Endodermal cell (in vitro differentiated cells): ENCODE data around the gene RAI14. TPM values are rescaled to one million over a fixed set of nuclear protein-coding genes. Genes with fewer than 3 reads are reported as not detected.

ENCODE experiments used
- DNase-seq: peaks from one replicate; pipeline ENCODE4 v3.0.0-alpha.2; 2017
- H3K27ac ChIP-seq: 2 replicates; pipeline ENCODE4 v1.5.1; 2013; ENCODE audit warnings: mild to moderate bottlenecking, low read depth, low read length, moderate library complexity
- H3K27me3 ChIP-seq: 2 replicates; pipeline ENCODE4 v1.6.1; 2013; ENCODE audit warnings: mild to moderate bottlenecking, low read length, moderate library complexity; ENCODE audit not compliant: insufficient read depth, control insufficient read depth, poor library complexity, severe bottlenecking
- H3K36me3 ChIP-seq: 2 replicates; pipeline ENCODE4 v1.7.0; 2013; ENCODE audit warnings: mild to moderate bottlenecking, low read length, moderate library complexity; ENCODE audit not compliant: control insufficient read depth, insufficient read depth
- H3K4me1 ChIP-seq: one replicate; pipeline ENCODE4 v1.7.0; 2013; ENCODE audit warnings: low read length; ENCODE audit not compliant: control insufficient read depth, insufficient read depth
- H3K4me3 ChIP-seq: 2 replicates; pipeline ENCODE4 v1.5.1; 2013; ENCODE audit warnings: mild to moderate bottlenecking, low read length, moderate library complexity
- H3K9ac ChIP-seq: 2 replicates; pipeline ENCODE4 v1.6.1; 2013; ENCODE audit warnings: mild to moderate bottlenecking, low read length, moderate library complexity; ENCODE audit not compliant: poor library complexity, severe bottlenecking; ENCODE audit errors: extremely low read depth
- H3K9me3 ChIP-seq: 2 replicates; pipeline ENCODE4 v1.6.1; 2013; ENCODE audit warnings: mild to moderate bottlenecking, low read length, moderate library complexity; ENCODE audit not compliant: control insufficient read depth
- H3K27ac Mint-ChIP-seq: 2 replicates; pipeline ENCODE4 v1.8.0; 2020; ENCODE audit warnings: mixed read lengths
- H3K27me3 Mint-ChIP-seq: 2 replicates; pipeline ENCODE4 v1.8.0; 2021; ENCODE audit warnings: mild to moderate bottlenecking, mixed read lengths; ENCODE audit not compliant: insufficient read depth
- H3K36me3 Mint-ChIP-seq: 2 replicates; pipeline ENCODE4 v1.8.0; 2020; ENCODE audit warnings: low read depth, mixed read lengths
- H3K4me1 Mint-ChIP-seq: 2 replicates; pipeline ENCODE4 v1.8.0; 2020; ENCODE audit warnings: mixed read lengths
- H3K4me3 Mint-ChIP-seq: 2 replicates; pipeline ENCODE4 v1.8.0; 2020; ENCODE audit warnings: mild to moderate bottlenecking, moderate library complexity, mixed read lengths
- H3K9me3 Mint-ChIP-seq: 2 replicates; pipeline ENCODE4 v1.8.0; 2020; ENCODE audit warnings: mild to moderate bottlenecking, mixed read lengths
- WGBS, 2 experiments: methylation state at CpG; one replicate each; pipeline versions ENCODE4 v1.1.5 to v1.1.7; 2013; ENCODE audit warnings: missing lambda C conversion rate in 2 of 2, mixed read lengths in 1 of 2; ENCODE audit not compliant: insufficient coverage in 1 of 2, insufficient read length in 1 of 2; 5-methylcytosine and 5-hydroxymethylcytosine counted together
- long read RNA-seq, 4 experiments: library from polyadenylated mRNA in 2 of 4; library from RNA in 1 of 4; library from capped mRNA in 1 of 4; stranded (forward) in 3 of 4; unstranded in 1 of 4; transcript quantifications; one replicate each; pipeline ENCODE4 v2.0.0, GENCODE V29; 2020 to 2021; ENCODE audit warnings: inconsistent platforms in 1 of 4
- polyA plus RNA-seq, 2 experiments: library from polyadenylated mRNA; stranded (reverse); fragments of 50-300 nt; gene quantifications; one replicate each; pipeline ENCODE4 v1.2.3, GENCODE V29; 2013
- total RNA-seq, 2 donors: library from RNA; stranded (reverse); fragmentation: NEBNext Ultra II Directional in 1 of 2; extraction: Animal tissue kit (Norgen Biotek cat#: 25700) in 1 of 2; gene quantifications; 2 replicates in 1 of 2; 3 replicates in 1 of 2; pipeline ENCODE4 v1.2.1, GENCODE V29; 2021
- TF ChIP-seq, protein P1 (sequence below): fragments of 200-600 bp; sonication (generic); conservative IDR thresholded peaks from 2 replicates; pipeline ENCODE4 v1.5.0; 2021; ENCODE audit warnings: antibody characterized with exemption, mild to moderate bottlenecking

The RAI14 gene
- total RNA-seq: 10 to 100 TPM; 66.6 to 87.5 TPM
- 68.8 TPM for polyA plus RNA-seq (2013, experiment 1 of 2)
- polyA plus RNA-seq (2013, experiment 2 of 2): 63.3 TPM
- long read RNA-seq, experiment 1, full-length matches to known transcripts: 3 of 27 reads
- long read RNA-seq, experiment 1, partial matches to known transcripts: 15 of 27 reads
- long read RNA-seq, experiment 1, other reads (novel, unspliced or antisense): 9 of 27 reads
- long read RNA-seq, experiment 2, full-length matches to known transcripts: 95 of 120 reads
- long read RNA-seq, experiment 2, partial matches to known transcripts: 16 of 120 reads
- long read RNA-seq, experiment 2, other reads (novel, unspliced or antisense): 9 of 120 reads
- long read RNA-seq, experiment 3, full-length matches to known transcripts: 93 of 211 reads
- long read RNA-seq, experiment 3, partial matches to known transcripts: 99 of 211 reads
- long read RNA-seq, experiment 3, other reads (novel, unspliced or antisense): 19 of 211 reads
- long read RNA-seq, experiment 4, full-length matches to known transcripts: 2 of 9 reads
- long read RNA-seq, experiment 4, partial matches to known transcripts: 3 of 9 reads
- long read RNA-seq, experiment 4, other reads (novel, unspliced or antisense): 4 of 9 reads

DNA sequence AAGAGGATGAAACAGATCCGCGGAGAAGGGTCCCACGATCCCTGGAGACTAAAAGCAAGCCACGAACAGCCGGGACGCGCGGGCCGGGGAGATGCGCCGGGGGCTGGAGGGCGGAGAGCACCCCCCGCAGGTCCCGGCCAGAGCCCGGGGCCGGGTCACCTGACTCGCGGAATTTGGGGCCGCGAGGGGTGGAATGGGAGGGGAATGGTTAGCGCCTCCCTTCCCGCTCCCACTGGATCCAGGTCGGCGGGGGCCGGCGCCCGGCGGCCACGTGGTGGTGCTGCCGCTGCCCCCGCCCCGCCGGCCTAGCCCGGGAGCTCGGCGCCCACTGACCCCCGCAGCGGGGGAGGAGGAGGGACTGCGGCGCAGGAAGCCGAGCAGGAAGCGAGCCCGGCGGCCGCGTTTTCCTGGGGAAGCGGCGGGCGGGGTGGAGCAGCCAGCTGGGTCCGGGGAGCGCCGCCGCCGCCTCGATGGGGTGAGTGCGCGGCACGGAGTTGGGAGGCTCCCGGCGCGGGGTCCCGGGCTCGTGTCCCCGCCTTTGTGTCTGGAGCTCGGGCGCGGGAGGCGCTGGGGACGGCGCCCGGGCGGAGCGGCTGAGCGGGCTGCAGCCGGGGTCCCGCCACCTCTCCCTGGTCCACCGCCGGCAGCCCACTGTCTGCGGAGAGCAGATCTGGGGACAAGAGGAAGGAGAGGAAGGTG, at the start of gene RAI14:
RAI14 (plus strand) TSS at position 328 of the 699 bp plus-strand sequence. CDS start 30,592 bp downstream, outside the sequence.
- peaks cover 7% of the 10 kb centered on the region for H3K36me3 ChIP-seq
- no peaks in the 10 kb centered on the region for H3K4me1 ChIP-seq
- Mint-ChIP-seq H3K36me3 (peaks cover 5% of the 10 kb centered on the region), H3K9me3 (no peaks in the 10 kb centered on the region), H3K27ac (peak within 1 kb of the TSS; percentile 88), H3K27me3 (peaks cover 1% of the 10 kb centered on the region), H3K4me1 (peaks cover 17% of the 10 kb centered on the region), H3K4me3 (peak within 1 kb of the TSS; percentile 81)
- H3K27me3 ChIP-seq: no peaks in the 10 kb centered on the region
- H3K9ac ChIP-seq: peak within 1 kb of the TSS; percentile 70
- no peaks in the 10 kb centered on the region for H3K9me3 ChIP-seq
- WGBS, 2 experiments: 0% methylated on average over 4 to 79 of the region's 79 CpGs
- peak within 1 kb of the TSS; percentile 87 for H3K4me3 ChIP-seq
- TF ChIP-seq, protein P1, sequence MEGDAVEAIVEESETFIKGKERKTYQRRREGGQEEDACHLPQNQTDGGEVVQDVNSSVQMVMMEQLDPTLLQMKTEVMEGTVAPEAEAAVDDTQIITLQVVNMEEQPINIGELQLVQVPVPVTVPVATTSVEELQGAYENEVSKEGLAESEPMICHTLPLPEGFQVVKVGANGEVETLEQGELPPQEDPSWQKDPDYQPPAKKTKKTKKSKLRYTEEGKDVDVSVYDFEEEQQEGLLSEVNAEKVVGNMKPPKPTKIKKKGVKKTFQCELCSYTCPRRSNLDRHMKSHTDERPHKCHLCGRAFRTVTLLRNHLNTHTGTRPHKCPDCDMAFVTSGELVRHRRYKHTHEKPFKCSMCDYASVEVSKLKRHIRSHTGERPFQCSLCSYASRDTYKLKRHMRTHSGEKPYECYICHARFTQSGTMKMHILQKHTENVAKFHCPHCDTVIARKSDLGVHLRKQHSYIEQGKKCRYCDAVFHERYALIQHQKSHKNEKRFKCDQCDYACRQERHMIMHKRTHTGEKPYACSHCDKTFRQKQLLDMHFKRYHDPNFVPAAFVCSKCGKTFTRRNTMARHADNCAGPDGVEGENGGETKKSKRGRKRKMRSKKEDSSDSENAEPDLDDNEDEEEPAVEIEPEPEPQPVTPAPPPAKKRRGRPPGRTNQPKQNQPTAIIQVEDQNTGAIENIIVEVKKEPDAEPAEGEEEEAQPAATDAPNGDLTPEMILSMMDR: peak; percentile 26
- DNase-seq: peak; percentile 93
- H3K27ac ChIP-seq: peak within 1 kb of the TSS; percentile 83

DNA sequence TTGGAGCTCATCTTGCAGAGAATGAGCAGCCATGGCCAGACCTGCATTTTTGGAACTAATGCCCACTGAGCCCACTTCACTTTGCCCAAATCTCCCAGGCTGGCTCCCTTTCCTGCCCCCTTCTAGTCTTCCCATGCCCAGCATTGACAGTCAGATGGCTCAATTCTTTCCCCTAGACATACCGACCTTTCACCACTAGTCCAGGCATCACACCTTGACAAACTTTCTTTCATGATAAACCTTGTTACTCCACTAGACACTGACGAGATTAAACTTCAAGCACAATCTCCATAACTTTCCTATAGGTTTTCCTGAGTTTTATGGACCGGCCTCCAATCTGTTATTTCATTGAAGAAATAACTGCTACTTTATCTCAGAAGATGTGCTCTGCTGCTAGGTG, 47.8 kb upstream of the RAI14 start:
- Mint-ChIP-seq H3K27me3 (no peaks in the 10 kb centered on the region), H3K4me1 (peaks cover 12% of the 10 kb centered on the region), H3K9me3 (no peaks in the 10 kb centered on the region), H3K27ac (no peak overlapping the region), H3K4me3 (no peak overlapping the region), H3K36me3 (no peaks in the 10 kb centered on the region)
- H3K27ac ChIP-seq: no peak overlapping the region
- H3K4me3 ChIP-seq: no peak overlapping the region
- H3K9me3 ChIP-seq: no peaks in the 10 kb centered on the region
- peaks cover 3% of the 10 kb centered on the region for H3K4me1 ChIP-seq
- TF ChIP-seq, protein P1: peak; percentile 13
- no peak for DNase-seq
- no peaks in the 10 kb centered on the region for H3K36me3 ChIP-seq
- no peak overlapping the region for H3K9ac ChIP-seq
- no peaks in the 10 kb centered on the region for H3K27me3 ChIP-seq
- 66% methylated on average over 3 of the region's 3 CpGs; no CpG with 5 or more reads in 1 of the 2 experiments for WGBS, 2 experiments

DNA sequence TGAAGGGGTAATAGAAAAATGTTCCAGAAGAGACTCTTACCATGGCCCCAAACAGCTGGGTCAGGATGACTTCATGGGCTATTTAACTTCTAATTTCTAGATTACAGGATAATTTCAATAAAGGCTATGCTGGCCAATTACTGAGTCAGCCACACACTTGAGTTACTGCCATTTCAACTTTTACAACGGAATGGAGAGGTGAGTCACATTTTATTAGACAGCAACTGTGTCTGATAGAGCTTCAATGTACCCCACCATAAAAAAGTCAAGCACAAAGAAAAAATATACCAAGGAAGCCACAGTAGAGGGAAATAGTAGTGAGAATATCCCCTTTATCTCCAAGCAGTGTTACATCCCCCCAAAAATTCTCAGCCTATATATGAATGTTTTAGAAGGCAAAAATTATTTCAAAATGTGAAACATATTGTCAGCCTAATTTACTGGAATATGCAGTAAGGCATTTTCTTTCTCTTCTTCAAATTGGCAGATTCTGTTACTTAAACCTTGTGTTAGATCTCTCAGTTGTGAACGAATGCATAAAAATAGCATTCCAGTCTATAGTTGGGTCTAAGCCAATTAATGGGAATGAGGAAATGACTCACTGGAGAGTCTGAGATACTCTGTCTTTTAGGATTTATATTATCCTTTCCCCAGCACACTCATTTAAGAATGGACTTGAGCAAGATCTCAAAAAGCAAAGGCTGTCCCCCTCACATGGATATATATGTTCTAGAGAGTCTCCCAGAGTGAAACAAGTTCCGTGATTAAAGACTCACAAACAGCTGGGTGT, 47.1 kb upstream of the RAI14 start:
- TF ChIP-seq, protein P1: no peak
- 44 to 84% methylated on average over 2 to 3 of the region's 3 CpGs for WGBS, 2 experiments
- H3K36me3 ChIP-seq: no peaks in the 10 kb centered on the region
- H3K4me3 ChIP-seq: no peak overlapping the region
- peaks cover 3% of the 10 kb centered on the region for H3K4me1 ChIP-seq
- H3K9ac ChIP-seq: no peak overlapping the region
- Mint-ChIP-seq H3K27ac (no peak overlapping the region), H3K4me3 (no peak overlapping the region), H3K36me3 (no peaks in the 10 kb centered on the region), H3K4me1 (peaks cover 12% of the 10 kb centered on the region), H3K27me3 (no peaks in the 10 kb centered on the region), H3K9me3 (no peaks in the 10 kb centered on the region)
- no peak overlapping the region for H3K27ac ChIP-seq
- no peaks in the 10 kb centered on the region for H3K27me3 ChIP-seq
- DNase-seq: no peak
- no peaks in the 10 kb centered on the region for H3K9me3 ChIP-seq
